HG03095 (cell line): ENCODE data around the gene TFAP2D.

Experiments
- ATAC-seq: cut with Tn5 transposase; IDR thresholded peaks from one replicate; pipeline ENCODE4 v1.9.1; 2021; ENCODE audit warnings: moderate library complexity; ENCODE audit not compliant: unreplicated experiment

The TFAP2D gene

GRCh38 chr6:50718566-50718965 lies 5.2 kb downstream of the TFAP2D start:
- no peak for ATAC-seq

DNA sequence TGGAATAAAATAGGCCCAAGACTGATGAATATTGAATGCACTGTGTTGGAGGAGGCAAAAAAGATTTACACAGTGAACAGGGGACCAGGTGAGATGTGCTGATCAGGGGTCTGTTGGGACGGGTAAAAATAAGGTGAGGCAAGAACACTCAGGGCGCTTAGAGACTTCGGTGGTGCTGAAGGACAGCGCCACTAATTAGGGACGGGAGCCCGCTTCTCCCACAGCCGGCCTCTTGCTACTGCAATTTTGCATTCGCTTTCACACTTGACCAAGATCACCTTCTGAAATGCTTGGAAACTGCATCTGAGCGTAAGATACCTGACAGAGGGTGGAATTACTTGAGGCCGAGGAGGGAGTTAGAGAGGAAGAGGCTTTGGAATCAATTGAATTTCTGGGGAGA lies 7.3 kb downstream of the TFAP2D start:
- ATAC-seq = no peak

DNA sequence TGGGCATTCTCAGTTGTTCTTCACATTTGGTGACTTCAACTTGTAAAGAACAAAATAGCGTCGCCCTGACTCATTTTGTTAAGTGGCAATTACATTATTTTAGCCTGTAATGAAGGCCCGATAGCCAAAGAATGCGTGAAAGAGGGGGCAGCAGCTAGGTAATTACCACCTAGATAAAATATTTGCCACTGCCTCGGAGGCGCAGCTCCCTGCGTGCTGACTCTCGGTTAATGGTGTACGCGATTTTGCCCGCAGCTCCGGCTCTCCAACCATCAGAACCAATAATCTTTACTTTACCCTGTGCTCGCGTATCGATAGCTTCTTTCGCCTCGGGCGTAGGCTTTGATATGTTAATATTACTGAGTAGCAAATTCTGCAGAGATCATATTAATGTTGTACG lies 8.7 kb downstream of the TFAP2D start:
- ATAC-seq = no peak

GRCh38 chr6:50722829-50723554 lies 9.7 kb downstream of the TFAP2D start:
- no peak for ATAC-seq

- ATAC-seq = no peak
Measured at GRCh38 chr6:50724381-50725124, 11.2 kb downstream of the TFAP2D start.

DNA sequence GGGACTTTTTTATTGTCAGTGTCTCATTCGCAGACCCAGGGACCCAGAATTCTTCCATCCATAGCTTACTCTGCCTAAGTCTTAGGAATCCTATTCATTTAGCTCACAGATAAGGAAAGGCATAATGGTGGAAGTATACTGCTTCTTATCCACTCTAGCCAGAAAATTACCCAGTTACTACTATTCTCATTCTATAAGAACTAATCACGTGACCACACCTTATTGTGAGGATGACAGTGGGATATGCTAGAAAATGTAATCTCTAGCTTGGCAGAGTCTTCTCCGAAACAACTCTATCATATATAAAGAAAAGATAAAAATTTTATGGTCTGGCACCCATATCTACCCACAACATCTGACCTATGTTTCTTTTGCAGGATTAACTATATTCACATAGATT lies 21.2 kb downstream of the TFAP2D start:
- no peak for ATAC-seq

DNA sequence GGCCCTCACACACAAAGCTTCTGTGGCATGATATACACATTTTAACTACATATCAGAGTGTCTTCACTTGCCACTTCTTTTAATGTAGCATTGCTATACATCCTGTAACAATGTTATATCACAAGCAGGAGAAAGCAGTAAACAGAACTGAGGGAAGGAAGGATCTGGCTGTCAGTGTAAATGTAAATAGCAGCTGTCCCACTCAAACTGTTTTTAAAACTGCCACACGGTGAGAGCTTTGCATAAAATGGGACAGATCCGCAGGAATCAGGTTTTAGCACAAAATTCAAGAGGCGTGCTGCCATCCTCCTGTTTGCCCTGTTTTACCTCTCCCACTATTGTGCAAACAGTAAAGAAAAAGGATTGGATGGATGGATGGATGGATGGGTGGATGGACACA lies 28.8 kb downstream of the TFAP2D start:
- ATAC-seq = no peak

- no peak for ATAC-seq
Measured at GRCh38 chr6:50744976-50745375, 31.6 kb downstream of the TFAP2D start.

DNA sequence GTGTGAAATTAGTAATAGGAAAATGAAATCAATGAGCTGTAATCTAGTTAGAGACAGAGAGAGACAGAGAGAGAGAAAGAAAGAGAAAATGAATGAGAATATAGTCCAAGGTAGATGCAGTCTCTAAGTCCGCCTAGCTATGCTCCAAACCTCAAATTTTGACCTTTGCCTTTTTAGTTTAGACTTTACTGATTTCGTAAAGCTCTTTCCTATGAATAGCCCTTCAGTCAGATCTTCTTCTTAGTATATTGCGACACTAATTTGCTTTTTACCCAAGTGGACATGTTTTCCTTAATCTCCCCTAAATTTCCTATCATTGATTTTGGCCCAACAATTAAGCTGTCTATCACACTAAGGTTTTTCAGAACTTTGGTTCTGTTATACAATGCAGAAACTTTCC lies 49.5 kb downstream of the TFAP2D start:
- ATAC-seq = no peak

- no peak for ATAC-seq
Measured at GRCh38 chr6:50778696-50779095, 65.4 kb downstream of the TFAP2D start.

DNA sequence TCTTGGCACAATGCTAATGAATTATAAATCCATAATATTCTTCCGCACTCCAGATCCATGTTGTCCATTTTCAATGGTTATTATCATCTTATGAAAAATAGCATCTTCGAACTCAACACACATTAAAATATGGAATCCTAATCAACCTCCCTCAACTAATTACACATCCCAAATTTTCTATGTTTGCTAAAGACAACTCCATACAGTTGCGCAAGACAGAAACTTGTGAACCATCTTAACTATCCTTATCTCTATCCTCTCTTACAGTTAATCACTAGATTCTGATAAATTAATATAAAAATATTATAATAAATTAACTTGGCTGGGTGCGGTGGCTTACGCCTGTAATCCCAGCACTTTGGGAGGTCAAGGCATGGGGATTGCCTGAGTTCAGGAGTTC lies 67.1 kb downstream of the TFAP2D start:
- no peak for ATAC-seq

GRCh38 chr6:50785921-50786320 lies 72.6 kb downstream of the TFAP2D start:
- no peak for ATAC-seq

DNA sequence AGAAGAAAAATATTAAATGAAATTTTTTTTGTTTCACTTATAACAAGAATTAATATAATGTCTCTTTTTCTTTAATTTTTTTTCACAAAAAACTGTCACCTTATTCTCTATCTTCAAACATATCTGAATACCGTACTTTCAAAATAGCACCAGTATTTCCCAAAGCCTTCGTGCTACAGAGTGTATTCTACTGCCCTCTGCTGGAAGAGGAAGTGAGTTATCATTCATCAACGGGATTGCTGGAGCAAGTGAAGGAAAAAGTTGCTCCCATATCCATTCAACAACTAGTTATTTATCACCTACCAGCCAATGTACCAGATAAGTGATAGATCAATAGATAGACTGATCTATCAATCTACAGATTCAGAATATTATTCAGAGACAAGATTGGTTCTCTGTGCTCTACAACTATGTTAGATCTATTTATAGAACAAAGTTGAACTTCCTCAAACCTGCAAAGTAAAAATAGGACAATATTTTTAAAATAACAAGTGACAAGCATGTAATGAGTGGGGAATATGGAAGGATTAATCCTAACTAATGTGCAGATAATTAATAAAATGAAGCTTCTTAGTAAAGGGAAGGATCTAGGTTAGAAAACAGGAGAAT lies 78.7 kb downstream of the TFAP2D start:
- no peak for ATAC-seq

GRCh38 chr6:50792771-50793170 lies 79.4 kb downstream of the TFAP2D start:
- ATAC-seq = no peak

DNA sequence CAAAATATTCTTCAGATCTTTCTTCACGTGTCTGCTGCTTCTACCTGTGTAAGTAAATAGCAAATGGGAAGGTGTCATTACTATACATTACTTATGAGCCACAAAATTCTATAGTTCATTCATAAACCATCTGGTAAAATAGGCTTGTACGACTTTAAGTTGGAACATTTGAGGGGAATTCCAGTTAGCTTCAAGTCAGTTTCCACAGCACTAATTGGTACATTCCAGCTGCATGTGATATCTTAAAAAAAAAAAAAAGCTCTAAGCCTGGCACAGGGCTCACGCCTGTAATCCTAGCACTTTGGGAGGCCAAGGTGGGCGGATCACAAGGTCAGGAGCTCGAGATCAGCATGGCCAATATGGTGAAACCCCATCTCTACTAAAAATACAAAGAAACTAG lies 82.2 kb downstream of the TFAP2D start:
- no peak for ATAC-seq

DNA sequence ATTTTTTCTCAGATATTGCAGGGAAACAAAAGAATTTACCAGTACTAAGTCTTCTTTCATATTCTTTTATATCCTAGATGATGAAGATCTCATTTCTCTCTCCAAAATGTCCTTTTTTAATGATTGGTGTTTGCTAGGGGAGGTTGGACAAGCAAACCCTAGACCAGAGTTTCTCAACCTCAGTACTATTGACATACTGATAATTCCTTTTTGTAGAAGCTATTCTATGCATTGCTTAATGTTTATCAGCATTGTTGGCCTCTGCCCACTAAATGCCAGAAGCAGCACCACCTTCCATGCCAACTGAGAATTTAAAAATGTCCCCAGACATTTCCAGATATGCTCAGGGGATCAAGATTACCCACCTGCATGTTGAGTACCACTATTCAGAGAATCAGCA lies 91.0 kb downstream of the TFAP2D start:
- ATAC-seq = no peak

- no peak for ATAC-seq
Measured at GRCh38 chr6:50807035-50807434, 93.7 kb downstream of the TFAP2D start.

DNA sequence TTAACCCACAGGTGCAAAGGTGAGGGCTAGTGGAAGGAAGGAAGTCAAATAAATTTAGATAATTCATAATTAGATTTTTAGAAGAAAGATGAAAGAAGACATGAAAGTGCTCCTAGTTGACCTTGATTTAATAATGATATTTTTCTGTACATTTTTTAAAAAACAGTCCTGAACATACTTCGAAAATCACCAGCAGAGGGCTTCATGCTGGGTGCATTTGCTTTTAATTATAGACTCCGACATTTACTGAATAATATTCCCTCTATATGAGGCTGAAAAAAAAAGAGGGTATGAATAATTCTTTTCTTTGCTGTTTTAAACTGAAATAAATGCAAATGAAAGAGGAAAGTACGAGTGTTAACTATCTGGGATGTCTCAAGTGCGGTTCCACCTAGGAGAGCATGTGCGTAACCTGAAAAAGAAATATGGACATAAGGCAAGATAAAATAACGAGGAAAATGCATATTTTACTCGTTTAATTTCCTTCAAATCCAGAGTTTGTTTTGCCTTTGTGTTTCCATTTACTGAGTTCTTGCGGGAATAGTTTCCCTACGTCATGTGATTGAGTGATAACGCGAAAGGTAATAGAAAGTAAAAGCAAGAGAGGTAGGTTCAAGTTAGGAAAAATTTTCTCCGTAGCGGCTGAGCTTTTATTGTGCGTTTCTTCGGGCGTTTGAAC lies 102.2 kb downstream of the TFAP2D start:
- peak; percentile 44 for ATAC-seq

GRCh38 chr6:50816115-50816675 lies 102.9 kb downstream of the TFAP2D start:
- ATAC-seq = peak; percentile 62

DNA sequence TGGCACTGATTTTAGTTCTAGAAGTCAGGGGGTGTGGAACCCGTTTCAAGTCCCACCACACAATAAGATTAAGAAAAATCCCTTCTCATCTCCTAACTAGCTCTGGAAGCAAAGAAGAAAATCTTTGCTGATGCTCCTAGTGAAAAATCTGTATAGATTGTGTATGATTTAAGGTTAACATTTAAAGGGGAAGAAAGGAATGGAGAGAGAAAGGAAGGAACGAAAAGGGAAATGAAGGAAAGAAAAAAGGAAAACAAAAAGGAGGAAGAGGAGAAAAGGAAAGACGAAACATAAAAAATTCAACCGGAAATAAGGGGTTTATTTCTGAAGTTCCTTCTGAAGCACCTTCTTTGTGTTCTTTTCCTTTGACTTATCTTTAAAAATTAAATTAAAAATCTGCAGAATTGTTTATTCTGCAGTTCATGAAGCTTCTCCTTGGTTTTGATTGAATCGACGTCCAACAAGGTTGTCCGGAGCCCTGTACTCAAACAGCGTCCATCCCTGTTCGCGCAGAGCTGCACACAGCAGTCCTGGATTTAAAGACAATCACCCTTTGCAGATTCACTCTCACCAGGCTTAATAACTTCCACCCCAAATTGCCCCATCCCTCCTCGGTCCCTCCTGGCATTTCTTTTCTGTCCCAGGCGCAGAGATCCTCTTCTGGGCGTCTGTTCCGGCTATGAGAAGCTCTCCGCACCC lies 103.8 kb downstream of the TFAP2D start:
- ATAC-seq = no peak

- no peak for ATAC-seq
Measured at GRCh38 chr6:50817646-50817950, 104.3 kb downstream of the TFAP2D start.
